ENCODE measurements around the gene BHLHA9. TPM values are rescaled to one million over a fixed set of nuclear protein-coding genes. Genes with fewer than 3 reads are reported as not detected.
"Not testable (repeated sequence)": the region's sequence is repeated elsewhere in the genome, so short reads cannot be mapped to it uniquely, and the experiment has no call there.

Gene BHLHA9
- total and polyA plus RNA-seq, 2 donors, result not detected

- H3K27me3 ChIP-seq (ENCODE audit: control insufficient read depth in 2 of 2, insufficient read depth in 1 of 2, low read length in 1 of 2); H3K27ac ChIP-seq (ENCODE audit: low read depth in 1 of 2, low read length in 1 of 2); H3K9me3 ChIP-seq (ENCODE audit: control insufficient read depth in 2 of 2, insufficient read depth in 1 of 2, low read length in 1 of 2); H3K4me3 ChIP-seq (ENCODE audit: low read length in 2 of 2); H3K4me1 ChIP-seq (ENCODE audit: control insufficient read depth in 2 of 2, insufficient read depth in 2 of 2, low read length in 2 of 2); DNase-seq (ENCODE audit: low read depth in 6 of 9, low spot score in 9 of 9); H3K36me3 ChIP-seq (ENCODE audit: control insufficient read depth in 2 of 2, insufficient read depth in 2 of 2, low read length in 1 of 2): not testable (repeated sequence)
- 88% methylated on average over 11 of the region's 11 CpGs for WGBS
These were observed 29.8 kb upstream of the BHLHA9 start for GRCh38 chr17:1240426-1240825.

GRCh38 chr17:1241929-1242328 lies 28.3 kb upstream of the BHLHA9 start:
- Histone ChIP-seq H3K36me3 (ENCODE audit: control insufficient read depth in 2 of 2, insufficient read depth in 2 of 2, low read length in 1 of 2) (no peaks in the 10 kb centered on the region), H3K9me3 (ENCODE audit: control insufficient read depth in 2 of 2, insufficient read depth in 1 of 2, low read length in 1 of 2) (peaks cover 0 to 4% of the 10 kb centered on the region in 2 donors), H3K27me3 (ENCODE audit: control insufficient read depth in 2 of 2, insufficient read depth in 1 of 2, low read length in 1 of 2) (peaks cover 0 to 8% of the 10 kb centered on the region in 2 donors), H3K4me1 (ENCODE audit: control insufficient read depth in 2 of 2, insufficient read depth in 2 of 2, low read length in 2 of 2) (no peaks in the 10 kb centered on the region), H3K4me3 (ENCODE audit: low read length in 2 of 2) (no peak overlapping the region), H3K27ac (ENCODE audit: low read depth in 1 of 2, low read length in 1 of 2) (no peak overlapping the region)
- 79% methylated on average over 9 of the region's 9 CpGs for WGBS
- DNase-seq (ENCODE audit: low read depth in 6 of 9, low spot score in 9 of 9), result no peak

GRCh38 chr17:1244606-1245012 lies 25.6 kb upstream of the BHLHA9 start:
- no peak overlapping the region for H3K4me3 ChIP-seq (ENCODE audit: low read length in 2 of 2)
- no peak for DNase-seq (ENCODE audit: low read depth in 6 of 9, low spot score in 9 of 9)
- no peaks in the 10 kb centered on the region for H3K4me1 ChIP-seq (ENCODE audit: control insufficient read depth in 2 of 2, insufficient read depth in 2 of 2, low read length in 2 of 2)
- H3K36me3 ChIP-seq (ENCODE audit: control insufficient read depth in 2 of 2, insufficient read depth in 2 of 2, low read length in 1 of 2), result no peaks in the 10 kb centered on the region
- WGBS, result 82% methylated on average over 9 of the region's 9 CpGs
- H3K9me3 ChIP-seq (ENCODE audit: control insufficient read depth in 2 of 2, insufficient read depth in 1 of 2, low read length in 1 of 2), result peaks cover 0 to 13% of the 10 kb centered on the region in 2 donors
- H3K27me3 ChIP-seq (ENCODE audit: control insufficient read depth in 2 of 2, insufficient read depth in 1 of 2, low read length in 1 of 2), result peaks cover 0 to 8% of the 10 kb centered on the region in 2 donors
- H3K27ac ChIP-seq (ENCODE audit: low read depth in 1 of 2, low read length in 1 of 2), result peak overlapping the region in 1 of 2 donors; percentile 42

GRCh38 chr17:1251866-1252608 lies 18.2 kb upstream of the BHLHA9 start:
- Histone ChIP-seq H3K27ac (ENCODE audit: low read depth in 1 of 2, low read length in 1 of 2) (no peak overlapping the region), H3K36me3 (ENCODE audit: control insufficient read depth in 2 of 2, insufficient read depth in 2 of 2, low read length in 1 of 2) (no peaks in the 10 kb centered on the region), H3K4me3 (ENCODE audit: low read length in 2 of 2) (no peak overlapping the region), H3K9me3 (ENCODE audit: control insufficient read depth in 2 of 2, insufficient read depth in 1 of 2, low read length in 1 of 2) (peaks cover 0 to 13% of the 10 kb centered on the region in 2 donors), H3K4me1 (ENCODE audit: control insufficient read depth in 2 of 2, insufficient read depth in 2 of 2, low read length in 2 of 2) (peaks cover 0 to 4% of the 10 kb centered on the region in 2 donors), H3K27me3 (ENCODE audit: control insufficient read depth in 2 of 2, insufficient read depth in 1 of 2, low read length in 1 of 2) (peaks cover 9 to 26% of the 10 kb centered on the region in 2 donors)
- DNase-seq (ENCODE audit: low read depth in 6 of 9, low spot score in 9 of 9), result no peak
- WGBS, result 93% methylated on average over 16 of the region's 16 CpGs

- WGBS, result 96% methylated on average over 6 of the region's 6 CpGs
- Histone ChIP-seq H3K27me3 (ENCODE audit: control insufficient read depth in 2 of 2, insufficient read depth in 1 of 2, low read length in 1 of 2) (peaks cover 25 to 51% of the 10 kb centered on the region in 2 donors), H3K27ac (ENCODE audit: low read depth in 1 of 2, low read length in 1 of 2) (no peak overlapping the region), H3K36me3 (ENCODE audit: control insufficient read depth in 2 of 2, insufficient read depth in 2 of 2, low read length in 1 of 2) (no peaks in the 10 kb centered on the region), H3K4me1 (ENCODE audit: control insufficient read depth in 2 of 2, insufficient read depth in 2 of 2, low read length in 2 of 2) (peaks cover 0 to 21% of the 10 kb centered on the region in 2 donors), H3K9me3 (ENCODE audit: control insufficient read depth in 2 of 2, insufficient read depth in 1 of 2, low read length in 1 of 2) (peaks cover 1 to 9% of the 10 kb centered on the region in 2 donors), H3K4me3 (ENCODE audit: low read length in 2 of 2) (no peak overlapping the region)
- DNase-seq (ENCODE audit: low read depth in 6 of 9, low spot score in 9 of 9), result no peak
These were observed 15.2 kb upstream of the BHLHA9 start for GRCh38 chr17:1255041-1255440.

GRCh38 chr17:1256699-1257098 lies 13.5 kb upstream of the BHLHA9 start:
- DNase-seq (ENCODE audit: low read depth in 6 of 9, low spot score in 9 of 9), result no peak
- no peak overlapping the region for H3K4me3 ChIP-seq (ENCODE audit: low read length in 2 of 2)
- peaks cover 1 to 9% of the 10 kb centered on the region in 2 donors for H3K9me3 ChIP-seq (ENCODE audit: control insufficient read depth in 2 of 2, insufficient read depth in 1 of 2, low read length in 1 of 2)
- no peak overlapping the region for H3K27ac ChIP-seq (ENCODE audit: low read depth in 1 of 2, low read length in 1 of 2)
- WGBS, result 9% methylated on average over 16 of the region's 16 CpGs
- peaks cover 32 to 67% of the 10 kb centered on the region in 2 donors for H3K27me3 ChIP-seq (ENCODE audit: control insufficient read depth in 2 of 2, insufficient read depth in 1 of 2, low read length in 1 of 2)
- peaks cover 0 to 21% of the 10 kb centered on the region in 2 donors for H3K4me1 ChIP-seq (ENCODE audit: control insufficient read depth in 2 of 2, insufficient read depth in 2 of 2, low read length in 2 of 2)
- no peaks in the 10 kb centered on the region for H3K36me3 ChIP-seq (ENCODE audit: control insufficient read depth in 2 of 2, insufficient read depth in 2 of 2, low read length in 1 of 2)

DNA sequence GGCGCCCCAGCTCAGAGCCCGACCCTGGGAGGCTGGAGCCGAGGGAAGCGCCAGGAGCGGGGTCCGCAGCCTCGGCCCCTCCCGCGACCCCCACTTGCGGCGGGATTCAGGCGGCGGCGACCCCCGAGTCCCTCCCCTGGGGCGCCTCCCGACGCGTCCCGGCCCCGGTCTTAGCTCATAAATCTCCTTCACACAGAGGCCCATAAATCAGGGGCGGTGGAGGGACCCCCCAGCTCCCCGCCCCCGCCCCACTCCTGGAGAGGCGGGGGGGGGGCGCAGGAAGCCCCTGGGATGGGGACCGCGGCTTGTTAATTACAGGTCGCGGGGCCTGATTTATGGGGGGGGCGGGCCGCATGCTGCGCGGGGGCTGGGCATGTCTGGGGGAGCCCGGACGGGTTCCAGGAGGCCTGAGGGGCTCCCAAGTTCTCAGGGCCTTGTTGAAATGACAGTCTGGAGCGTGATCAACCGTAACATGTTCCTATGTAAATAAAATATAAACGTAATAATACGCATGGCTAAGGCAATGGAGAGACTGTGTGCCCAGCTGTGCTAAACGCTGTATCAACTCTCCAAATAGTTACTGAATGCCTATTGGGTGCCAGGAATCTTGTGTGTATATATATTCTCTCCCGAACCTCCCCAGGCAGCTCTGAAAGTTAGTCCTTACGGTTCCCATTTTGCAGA lies 10.0 kb upstream of the BHLHA9 start:
- H3K4me1 ChIP-seq (ENCODE audit: control insufficient read depth in 2 of 2, insufficient read depth in 2 of 2, low read length in 2 of 2), result peaks cover 0 to 17% of the 10 kb centered on the region in 2 donors
- peak overlapping the region in 1 of 2 donors; percentile 8 for H3K4me3 ChIP-seq (ENCODE audit: low read length in 2 of 2)
- H3K9me3 ChIP-seq (ENCODE audit: control insufficient read depth in 2 of 2, insufficient read depth in 1 of 2, low read length in 1 of 2), result peaks cover 1 to 9% of the 10 kb centered on the region in 2 donors
- peaks cover 31 to 66% of the 10 kb centered on the region in 2 donors for H3K27me3 ChIP-seq (ENCODE audit: control insufficient read depth in 2 of 2, insufficient read depth in 1 of 2, low read length in 1 of 2)
- no peaks in the 10 kb centered on the region for H3K36me3 ChIP-seq (ENCODE audit: control insufficient read depth in 2 of 2, insufficient read depth in 2 of 2, low read length in 1 of 2)
- H3K27ac ChIP-seq (ENCODE audit: low read depth in 1 of 2, low read length in 1 of 2), result no peak overlapping the region
- 13% methylated on average over 43 of the region's 43 CpGs for WGBS
- DNase-seq (ENCODE audit: low read depth in 6 of 9, low spot score in 9 of 9), result no peak

GRCh38 chr17:1260770-1261161 lies 9.5 kb upstream of the BHLHA9 start:
- peaks cover 1 to 9% of the 10 kb centered on the region in 2 donors for H3K9me3 ChIP-seq (ENCODE audit: control insufficient read depth in 2 of 2, insufficient read depth in 1 of 2, low read length in 1 of 2)
- peaks cover 29 to 62% of the 10 kb centered on the region in 2 donors for H3K27me3 ChIP-seq (ENCODE audit: control insufficient read depth in 2 of 2, insufficient read depth in 1 of 2, low read length in 1 of 2)
- no peak overlapping the region for H3K27ac ChIP-seq (ENCODE audit: low read depth in 1 of 2, low read length in 1 of 2)
- no peaks in the 10 kb centered on the region for H3K36me3 ChIP-seq (ENCODE audit: control insufficient read depth in 2 of 2, insufficient read depth in 2 of 2, low read length in 1 of 2)
- H3K4me3 ChIP-seq (ENCODE audit: low read length in 2 of 2), result no peak overlapping the region
- DNase-seq (ENCODE audit: low read depth in 6 of 9, low spot score in 9 of 9), result no peak
- 95% methylated on average over 6 of the region's 6 CpGs for WGBS
- H3K4me1 ChIP-seq (ENCODE audit: control insufficient read depth in 2 of 2, insufficient read depth in 2 of 2, low read length in 2 of 2), result peaks cover 0 to 17% of the 10 kb centered on the region in 2 donors

GRCh38 chr17:1264196-1264595 lies 6.0 kb upstream of the BHLHA9 start:
- 95% methylated on average over 9 of the region's 9 CpGs for WGBS
- Histone ChIP-seq H3K4me3 (ENCODE audit: low read length in 2 of 2) (no peak overlapping the region), H3K4me1 (ENCODE audit: control insufficient read depth in 2 of 2, insufficient read depth in 2 of 2, low read length in 2 of 2) (peaks cover 4 to 15% of the 10 kb centered on the region in 2 donors), H3K27me3 (ENCODE audit: control insufficient read depth in 2 of 2, insufficient read depth in 1 of 2, low read length in 1 of 2) (peaks cover 31 to 69% of the 10 kb centered on the region in 2 donors), H3K9me3 (ENCODE audit: control insufficient read depth in 2 of 2, insufficient read depth in 1 of 2, low read length in 1 of 2) (peaks cover 1 to 4% of the 10 kb centered on the region in 2 donors), H3K36me3 (ENCODE audit: control insufficient read depth in 2 of 2, insufficient read depth in 2 of 2, low read length in 1 of 2) (no peaks in the 10 kb centered on the region), H3K27ac (ENCODE audit: low read depth in 1 of 2, low read length in 1 of 2) (no peak overlapping the region)
- no peak for DNase-seq (ENCODE audit: low read depth in 6 of 9, low spot score in 9 of 9)
